GM23338 (cell line): ENCODE data around the gene DNAI2. TPM values are rescaled to one million over a fixed set of nuclear protein-coding genes. Genes with fewer than 3 reads are reported as not detected.

Experiments used
- ATAC-seq: fragments of 200-7000 bp; cut with Tn5 transposase; 3 replicates; pipeline ENCODE4 v1.9.1; 2020
- DNase-seq: peaks from one replicate; pipeline ENCODE4 v3.0.0-alpha.2; 2015; ENCODE audit warnings: low spot score
- H2AFZ ChIP-seq: fragments of 200-600 bp; sonication (generic); 2 replicates; pipeline ENCODE4 v1.8.0; 2016; ENCODE audit warnings: antibody characterized with exemption, mild to moderate bottlenecking, moderate library complexity
- H3F3A ChIP-seq: fragments of 200-600 bp; sonication (generic); replicated peaks from 2 replicates; pipeline ENCODE4 v1.8.0; 2017; ENCODE audit warnings: antibody characterized with exemption, mixed run types, low read depth
- H3K27ac ChIP-seq: fragments of 200-600 bp; sonication (generic); 2 replicates; pipeline ENCODE4 v1.6.1; 2016; ENCODE audit warnings: low read depth
- H3K27me3 ChIP-seq: fragments of 200-600 bp; sonication (generic); 2 replicates; pipeline ENCODE4 v1.8.0; 2016; ENCODE audit warnings: mild to moderate bottlenecking, mixed run types, moderate library complexity; ENCODE audit not compliant: insufficient read depth
- H3K36me3 ChIP-seq: fragments of 200-600 bp; sonication (generic); 2 replicates; pipeline ENCODE4 v1.8.0; 2016; ENCODE audit warnings: mild to moderate bottlenecking; ENCODE audit not compliant: insufficient read depth
- H3K4me1 ChIP-seq: fragments of 200-600 bp; sonication (generic); 2 replicates; pipeline ENCODE4 v1.8.0; 2016; ENCODE audit warnings: mild to moderate bottlenecking, moderate library complexity; ENCODE audit not compliant: insufficient read depth
- H3K4me2 ChIP-seq: fragments of 200-600 bp; sonication (generic); 2 replicates; pipeline ENCODE4 v1.7.1; 2017; ENCODE audit warnings: mixed run types
- H3K4me3 ChIP-seq: fragments of 200-600 bp; sonication (generic); 2 replicates; pipeline ENCODE4 v1.6.1; 2016; ENCODE audit warnings: mixed run types
- H3K79me2 ChIP-seq: fragments of 200-600 bp; sonication (generic); replicated peaks from 2 replicates; pipeline ENCODE4 v1.8.0; 2017; ENCODE audit warnings: mild to moderate bottlenecking; ENCODE audit not compliant: insufficient read depth
- H3K9me2 ChIP-seq: fragments of 200-600 bp; sonication (generic); 2 replicates; pipeline ENCODE4 v1.8.0; 2017; ENCODE audit not compliant: insufficient read depth
- H4K20me1 ChIP-seq: fragments of 200-600 bp; sonication (generic); replicated peaks from 2 replicates; pipeline ENCODE4 v1.8.0; 2017; ENCODE audit warnings: mild to moderate bottlenecking; ENCODE audit not compliant: insufficient read depth
- H3K27ac Mint-ChIP-seq: 2 replicates; pipeline ENCODE4 v1.8.0; 2020; ENCODE audit warnings: inconsistent platforms, mild to moderate bottlenecking, moderate library complexity, mixed read lengths
- H3K27me3 Mint-ChIP-seq: 3 replicates; pipeline ENCODE4 v1.8.0; 2022; ENCODE audit warnings: low read depth, mild to moderate bottlenecking, moderate library complexity, mixed read lengths, inconsistent platforms; ENCODE audit not compliant: insufficient read depth, poor library complexity
- H3K36me3 Mint-ChIP-seq: 3 replicates; pipeline ENCODE4 v1.8.0; 2021; ENCODE audit warnings: low read depth, mild to moderate bottlenecking, inconsistent platforms, moderate library complexity, mixed read lengths
- H3K4me1 Mint-ChIP-seq: 3 replicates; pipeline ENCODE4 v1.8.0; 2020; ENCODE audit warnings: mild to moderate bottlenecking, inconsistent platforms, mixed read lengths
- H3K4me3 Mint-ChIP-seq: 3 replicates; pipeline ENCODE4 v1.8.0; 2021; ENCODE audit warnings: moderate library complexity, mild to moderate bottlenecking, inconsistent platforms, mixed read lengths
- H3K9me3 Mint-ChIP-seq: 3 replicates; pipeline ENCODE4 v1.8.0; 2020; ENCODE audit warnings: moderate library complexity, mild to moderate bottlenecking, inconsistent platforms, mixed read lengths
- CREB1 ChIP-seq: fragments of 250-450 bp; sonication (Bioruptor Pico); IDR thresholded peaks from 2 replicates; pipeline ENCODE4 v1.5.0; 2020; ENCODE audit warnings: low read depth, mild to moderate bottlenecking, moderate library complexity
- CTCF ChIP-seq, 2 experiments: fragments of 200-600 bp in 1 of 2; sonication (generic) in 1 of 2; conservative IDR thresholded peaks; 2 replicates each; pipeline versions ENCODE4 v1.5.1 to v1.6.1; 2016 to 2017; ENCODE audit warnings: antibody characterized with exemption in 2 of 2, low read depth in 2 of 2, mild to moderate bottlenecking in 2 of 2, moderate library complexity in 1 of 2
- EZH2 ChIP-seq: fragments of 200-600 bp; sonication (generic); IDR thresholded peaks from one replicate; pipeline ENCODE4 v1.8.0; 2017; ENCODE audit warnings: antibody characterized with exemption, mild to moderate bottlenecking, low read depth; ENCODE audit not compliant: unreplicated experiment
- EZH2phosphoT487 ChIP-seq: fragments of 200-600 bp; sonication (generic); IDR thresholded peaks from one replicate; pipeline ENCODE4 v1.8.1; 2018; ENCODE audit warnings: antibody characterized with exemption; ENCODE audit not compliant: unreplicated experiment
- JUNB ChIP-seq: IDR thresholded peaks from one replicate; pipeline ENCODE4 v1.6.1; 2016; ENCODE audit warnings: antibody characterized with exemption; ENCODE audit not compliant: unreplicated experiment
- NANOG ChIP-seq: IDR thresholded peaks from 2 replicates; pipeline ENCODE4 v1.6.1; 2016; ENCODE audit warnings: antibody characterized with exemption, borderline replicate concordance
- POLR2AphosphoS5 ChIP-seq: IDR thresholded peaks from 2 replicates; pipeline ENCODE4 v1.6.1; 2016; ENCODE audit warnings: antibody characterized with exemption, low read depth
- STAT1 ChIP-seq: IDR thresholded peaks from one replicate; pipeline ENCODE4 v1.6.1; 2016; ENCODE audit warnings: antibody characterized with exemption; ENCODE audit not compliant: unreplicated experiment
- ZNF114 ChIP-seq: fragments of 250-450 bp; sonication (Bioruptor Pico); IDR thresholded peaks from 2 replicates; pipeline ENCODE4 v1.5.0; 2020; ENCODE audit warnings: mild to moderate bottlenecking, moderate library complexity
- ZNF331 ChIP-seq: fragments of 250-450 bp; sonication (Bioruptor Pico); IDR thresholded peaks from 2 replicates; pipeline ENCODE4 v1.5.0; 2020; ENCODE audit warnings: low read depth, mild to moderate bottlenecking, moderate library complexity
- polyA plus RNA-seq: library from polyadenylated mRNA; unstranded; fragments of >200 nt; fragmentation: Nextera tagmentation; extraction: Ambion mirVana; gene quantifications from 2 replicates; pipeline ENCODE4 v1.2.1, GENCODE V29; 2016
- total RNA-seq: library from RNA; depleted of rRNA; stranded (reverse); fragments of >200 nt; shearing (Covaris generic); gene quantifications from 2 replicates; pipeline ENCODE4 v1.2.3, GENCODE V29; 2014
- TF ChIP-seq, protein P1 (sequence below): fragments of 250-450 bp; sonication (Bioruptor Pico); IDR thresholded peaks from 2 replicates; pipeline ENCODE4 v1.5.0; 2020; ENCODE audit warnings: mild to moderate bottlenecking, moderate library complexity

DNAI2 gene
- total and polyA plus RNA-seq, 2 experiments from 2014 or later, result 0.21 TPM; not detected in 1

GRCh38 chr17:74332017-74332650, 58.1 kb downstream of the DNAI2 start:
- no peaks in the 10 kb centered on the region; the same call in 2 of the 3 replicates for H3K9me3 Mint-ChIP-seq
- Histone ChIP-seq H3K79me2 (no peaks in the 10 kb centered on the region), H3F3A (no peaks in the 10 kb centered on the region), H4K20me1 (no peaks in the 10 kb centered on the region), H3K4me3 (no peak overlapping the region), H3K4me1 (no peaks in the 10 kb centered on the region; the same call in 1 of the 2 replicates), H3K27ac (no peak overlapping the region), H3K36me3 (no peaks in the 10 kb centered on the region), H3K27me3 (peaks cover 3% of the 10 kb centered on the region), H3K9me2 (no peaks in the 10 kb centered on the region), H3K4me2 (no peak overlapping the region), H2AFZ (0 out of 2 replicates have a peak overlapping the region, but pooled peaks have one; percentile 43)
- no peak for TF ChIP-seq CREB1
- no peak for TF ChIP-seq POLR2AphosphoS5
- TF ChIP-seq NANOG, result no peak
- no peak for TF ChIP-seq ZNF114 (CRISPR knock-in tag)
- TF ChIP-seq JUNB, result no peak
- TF ChIP-seq EZH2, result no peak
- peak overlapping the region; percentile 8; the same call in 1 of the 2 replicates for H3K27ac Mint-ChIP-seq
- peaks cover 26% of the 10 kb centered on the region for H3K4me1 Mint-ChIP-seq
- peak; percentile 21 for ATAC-seq
- H3K36me3 Mint-ChIP-seq, result no peaks in the 10 kb centered on the region; the same call in 2 of the 3 replicates
- peaks cover 14% of the 10 kb centered on the region for H3K27me3 Mint-ChIP-seq
- no peak for DNase-seq
- H3K4me3 Mint-ChIP-seq, result no peak overlapping the region

DNA sequence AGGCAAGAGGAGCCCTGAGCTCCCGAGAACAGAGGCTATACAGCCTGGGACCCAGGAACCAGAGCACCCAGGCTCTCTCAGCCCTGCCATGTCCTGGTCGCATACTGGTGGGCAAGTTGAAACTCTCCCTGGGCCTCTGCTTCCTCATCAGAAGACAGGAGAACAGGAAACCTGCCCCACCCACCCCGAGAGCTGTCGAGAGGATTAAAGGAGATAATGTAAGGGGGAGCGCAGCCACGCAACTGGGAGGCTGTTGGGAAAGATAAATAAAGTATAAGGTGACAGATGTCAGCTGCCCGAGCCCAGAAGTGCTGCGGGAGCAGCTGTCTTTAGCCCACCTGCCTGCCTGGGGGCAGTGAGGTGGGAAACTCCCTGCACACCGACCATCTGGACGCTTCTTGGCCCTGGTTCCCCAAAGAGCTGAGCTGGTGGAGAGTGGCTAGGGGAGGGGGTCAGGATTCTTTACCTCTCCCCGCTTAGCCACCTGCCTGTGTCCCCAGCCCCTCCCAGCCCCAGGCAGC, 58.8 kb downstream of the DNAI2 start:
- Histone ChIP-seq H3K27ac (no peak overlapping the region), H3K9me2 (no peaks in the 10 kb centered on the region), H3K4me1 (no peaks in the 10 kb centered on the region; the same call in 1 of the 2 replicates), H3K79me2 (no peaks in the 10 kb centered on the region), H4K20me1 (no peaks in the 10 kb centered on the region), H3F3A (no peaks in the 10 kb centered on the region), H3K4me2 (no peak overlapping the region), H3K27me3 (no peaks in the 10 kb centered on the region), H3K4me3 (no peak overlapping the region), H3K36me3 (no peaks in the 10 kb centered on the region), H2AFZ (no peak overlapping the region)
- ATAC-seq (no peak; the same call in 2 of the 3 replicates), DNase-seq (no peak)
- no peaks in the 10 kb centered on the region; the same call in 2 of the 3 replicates for H3K36me3 Mint-ChIP-seq
- no peak overlapping the region for H3K27ac Mint-ChIP-seq
- H3K4me1 Mint-ChIP-seq, result peaks cover 26% of the 10 kb centered on the region
- peaks cover 10% of the 10 kb centered on the region for H3K27me3 Mint-ChIP-seq
- no peaks in the 10 kb centered on the region; the same call in 2 of the 3 replicates for H3K9me3 Mint-ChIP-seq
- no peak overlapping the region for H3K4me3 Mint-ChIP-seq
- no peak for TF ChIP-seq STAT1
- no peak for TF ChIP-seq EZH2phosphoT487
- TF ChIP-seq CTCF (conservative IDR thresholded peaks at IDR 0.05; ENCODE audit: low read depth in 2 of 2), result no peak
- TF ChIP-seq, protein P1, sequence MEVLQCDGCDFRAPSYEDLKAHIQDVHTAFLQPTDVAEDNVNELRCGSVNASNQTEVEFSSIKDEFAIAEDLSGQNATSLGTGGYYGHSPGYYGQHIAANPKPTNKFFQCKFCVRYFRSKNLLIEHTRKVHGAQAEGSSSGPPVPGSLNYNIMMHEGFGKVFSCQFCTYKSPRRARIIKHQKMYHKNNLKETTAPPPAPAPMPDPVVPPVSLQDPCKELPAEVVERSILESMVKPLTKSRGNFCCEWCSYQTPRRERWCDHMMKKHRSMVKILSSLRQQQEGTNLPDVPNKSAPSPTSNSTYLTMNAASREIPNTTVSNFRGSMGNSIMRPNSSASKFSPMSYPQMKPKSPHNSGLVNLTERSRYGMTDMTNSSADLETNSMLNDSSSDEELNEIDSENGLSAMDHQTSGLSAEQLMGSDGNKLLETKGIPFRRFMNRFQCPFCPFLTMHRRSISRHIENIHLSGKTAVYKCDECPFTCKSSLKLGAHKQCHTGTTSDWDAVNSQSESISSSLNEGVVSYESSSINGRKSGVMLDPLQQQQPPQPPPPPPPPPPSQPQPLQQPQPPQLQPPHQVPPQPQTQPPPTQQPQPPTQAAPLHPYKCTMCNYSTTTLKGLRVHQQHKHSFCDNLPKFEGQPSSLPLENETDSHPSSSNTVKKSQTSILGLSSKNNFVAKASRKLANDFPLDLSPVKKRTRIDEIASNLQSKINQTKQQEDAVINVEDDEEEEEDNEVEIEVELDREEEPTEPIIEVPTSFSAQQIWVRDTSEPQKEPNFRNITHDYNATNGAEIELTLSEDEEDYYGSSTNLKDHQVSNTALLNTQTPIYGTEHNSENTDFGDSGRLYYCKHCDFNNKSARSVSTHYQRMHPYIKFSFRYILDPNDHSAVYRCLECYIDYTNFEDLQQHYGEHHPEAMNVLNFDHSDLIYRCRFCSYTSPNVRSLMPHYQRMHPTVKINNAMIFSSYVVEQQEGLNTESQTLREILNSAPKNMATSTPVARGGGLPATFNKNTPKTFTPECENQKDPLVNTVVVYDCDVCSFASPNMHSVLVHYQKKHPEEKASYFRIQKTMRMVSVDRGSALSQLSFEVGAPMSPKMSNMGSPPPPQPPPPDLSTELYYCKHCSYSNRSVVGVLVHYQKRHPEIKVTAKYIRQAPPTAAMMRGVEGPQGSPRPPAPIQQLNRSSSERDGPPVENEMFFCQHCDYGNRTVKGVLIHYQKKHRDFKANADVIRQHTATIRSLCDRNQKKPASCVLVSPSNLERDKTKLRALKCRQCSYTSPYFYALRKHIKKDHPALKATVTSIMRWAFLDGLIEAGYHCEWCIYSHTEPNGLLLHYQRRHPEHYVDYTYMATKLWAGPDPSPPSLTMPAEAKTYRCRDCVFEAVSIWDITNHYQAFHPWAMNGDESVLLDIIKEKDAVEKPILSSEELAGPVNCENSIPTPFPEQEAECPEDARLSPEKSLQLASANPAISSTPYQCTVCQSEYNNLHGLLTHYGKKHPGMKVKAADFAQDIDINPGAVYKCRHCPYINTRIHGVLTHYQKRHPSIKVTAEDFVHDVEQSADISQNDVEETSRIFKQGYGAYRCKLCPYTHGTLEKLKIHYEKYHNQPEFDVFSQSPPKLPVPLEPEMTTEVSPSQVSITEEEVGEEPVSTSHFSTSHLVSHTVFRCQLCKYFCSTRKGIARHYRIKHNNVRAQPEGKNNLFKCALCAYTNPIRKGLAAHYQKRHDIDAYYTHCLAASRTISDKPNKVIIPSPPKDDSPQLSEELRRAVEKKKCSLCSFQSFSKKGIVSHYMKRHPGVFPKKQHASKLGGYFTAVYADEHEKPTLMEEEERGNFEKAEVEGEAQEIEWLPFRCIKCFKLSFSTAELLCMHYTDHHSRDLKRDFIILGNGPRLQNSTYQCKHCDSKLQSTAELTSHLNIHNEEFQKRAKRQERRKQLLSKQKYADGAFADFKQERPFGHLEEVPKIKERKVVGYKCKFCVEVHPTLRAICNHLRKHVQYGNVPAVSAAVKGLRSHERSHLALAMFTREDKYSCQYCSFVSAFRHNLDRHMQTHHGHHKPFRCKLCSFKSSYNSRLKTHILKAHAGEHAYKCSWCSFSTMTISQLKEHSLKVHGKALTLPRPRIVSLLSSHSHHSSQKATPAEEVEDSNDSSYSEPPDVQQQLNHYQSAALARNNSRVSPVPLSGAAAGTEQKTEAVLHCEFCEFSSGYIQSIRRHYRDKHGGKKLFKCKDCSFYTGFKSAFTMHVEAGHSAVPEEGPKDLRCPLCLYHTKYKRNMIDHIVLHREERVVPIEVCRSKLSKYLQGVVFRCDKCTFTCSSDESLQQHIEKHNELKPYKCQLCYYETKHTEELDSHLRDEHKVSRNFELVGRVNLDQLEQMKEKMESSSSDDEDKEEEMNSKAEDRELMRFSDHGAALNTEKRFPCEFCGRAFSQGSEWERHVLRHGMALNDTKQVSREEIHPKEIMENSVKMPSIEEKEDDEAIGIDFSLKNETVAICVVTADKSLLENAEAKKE (CRISPR knock-in tag), result no peak
- TF ChIP-seq ZNF331 (CRISPR knock-in tag), result no peak
- TF ChIP-seq JUNB, result no peak
